ENCODE measurements around the gene ANO4. TPM values are rescaled to one million over a fixed set of nuclear protein-coding genes. Genes with fewer than 3 reads are reported as not detected.

Gene ANO4
- total RNA-seq, 1 donor from 2014 or later = not detected

- Mint-ChIP-seq H3K27ac (no peak overlapping the region), H3K27me3 (ENCODE audit: insufficient read depth) (no peaks in the 10 kb centered on the region), H3K36me3 (ENCODE audit: low read depth) (no peaks in the 10 kb centered on the region), H3K4me1 (ENCODE audit: low read depth) (no peaks in the 10 kb centered on the region), H3K9me3 (no peaks in the 10 kb centered on the region), H3K4me3 (no peak overlapping the region)
- intact Hi-C loops (cut with micrococcal nuclease) = no loop called here
- DNase-seq (ENCODE audit: low spot score) = no peak
Measured at GRCh38 chr12:100942984-100943749, 148.6 kb downstream of the ANO4 start.

GRCh38 chr12:100951756-100952155 lies 157.2 kb downstream of the ANO4 start:
- Mint-ChIP-seq H3K4me3 (no peak overlapping the region), H3K27ac (no peak overlapping the region), H3K4me1 (ENCODE audit: low read depth) (no peaks in the 10 kb centered on the region), H3K9me3 (no peaks in the 10 kb centered on the region), H3K36me3 (ENCODE audit: low read depth) (no peaks in the 10 kb centered on the region), H3K27me3 (ENCODE audit: insufficient read depth) (peaks cover 2% of the 10 kb centered on the region)
- intact Hi-C loops (cut with micrococcal nuclease) = no loop called here
- DNase-seq (ENCODE audit: low spot score) = no peak

GRCh38 chr12:100953217-100953616 lies 158.6 kb downstream of the ANO4 start:
- no peaks in the 10 kb centered on the region for H3K36me3 Mint-ChIP-seq (ENCODE audit: low read depth)
- H3K4me3 Mint-ChIP-seq = no peak overlapping the region
- no peaks in the 10 kb centered on the region for H3K4me1 Mint-ChIP-seq (ENCODE audit: low read depth)
- no peak overlapping the region for H3K27ac Mint-ChIP-seq
- peaks cover 2% of the 10 kb centered on the region for H3K27me3 Mint-ChIP-seq (ENCODE audit: insufficient read depth)
- H3K9me3 Mint-ChIP-seq = no peaks in the 10 kb centered on the region
- intact Hi-C loops (cut with micrococcal nuclease) = no loop called here
- DNase-seq (ENCODE audit: low spot score) = no peak

GRCh38 chr12:100953677-100954076 lies 159.1 kb downstream of the ANO4 start:
- no peak overlapping the region for H3K4me3 Mint-ChIP-seq
- no peaks in the 10 kb centered on the region for H3K4me1 Mint-ChIP-seq (ENCODE audit: low read depth)
- H3K9me3 Mint-ChIP-seq = no peaks in the 10 kb centered on the region
- intact Hi-C loops (cut with micrococcal nuclease) = no loop called here
- H3K27me3 Mint-ChIP-seq (ENCODE audit: insufficient read depth) = peaks cover 2% of the 10 kb centered on the region
- H3K36me3 Mint-ChIP-seq (ENCODE audit: low read depth) = no peaks in the 10 kb centered on the region
- DNase-seq (ENCODE audit: low spot score) = no peak
- no peak overlapping the region for H3K27ac Mint-ChIP-seq

- Mint-ChIP-seq H3K27me3 (ENCODE audit: insufficient read depth) (peaks cover 2% of the 10 kb centered on the region), H3K4me1 (ENCODE audit: low read depth) (no peaks in the 10 kb centered on the region), H3K36me3 (ENCODE audit: low read depth) (no peaks in the 10 kb centered on the region), H3K27ac (no peak overlapping the region), H3K9me3 (no peaks in the 10 kb centered on the region), H3K4me3 (no peak overlapping the region)
- no peak for DNase-seq (ENCODE audit: low spot score)
- intact Hi-C loops (cut with micrococcal nuclease) = no loop called here
Measured at GRCh38 chr12:100954118-100954517, 159.5 kb downstream of the ANO4 start.

- intact Hi-C loops (cut with micrococcal nuclease) = no loop called here
- Mint-ChIP-seq H3K27ac (no peak overlapping the region), H3K36me3 (ENCODE audit: low read depth) (no peaks in the 10 kb centered on the region), H3K4me3 (no peak overlapping the region), H3K9me3 (no peaks in the 10 kb centered on the region), H3K27me3 (ENCODE audit: insufficient read depth) (no peaks in the 10 kb centered on the region), H3K4me1 (ENCODE audit: low read depth) (no peaks in the 10 kb centered on the region)
- DNase-seq (ENCODE audit: low spot score) = no peak
Measured at GRCh38 chr12:100955139-100955538, 160.6 kb downstream of the ANO4 start.

GRCh38 chr12:100956311-100956852 lies 161.8 kb downstream of the ANO4 start:
- DNase-seq (ENCODE audit: low spot score) = no peak
- no peaks in the 10 kb centered on the region for H3K4me1 Mint-ChIP-seq (ENCODE audit: low read depth)
- no peak overlapping the region for H3K27ac Mint-ChIP-seq
- no peaks in the 10 kb centered on the region for H3K27me3 Mint-ChIP-seq (ENCODE audit: insufficient read depth)
- H3K9me3 Mint-ChIP-seq = no peaks in the 10 kb centered on the region
- H3K36me3 Mint-ChIP-seq (ENCODE audit: low read depth) = no peaks in the 10 kb centered on the region
- intact Hi-C loops (cut with micrococcal nuclease) = no loop called here
- no peak overlapping the region for H3K4me3 Mint-ChIP-seq

- no peaks in the 10 kb centered on the region for H3K4me1 Mint-ChIP-seq (ENCODE audit: low read depth)
- intact Hi-C loops (cut with micrococcal nuclease) = no loop called here
Measured at GRCh38 chr12:100959481-100959880, 164.9 kb downstream of the ANO4 start.

GRCh38 chr12:100962086-100962712 lies 167.6 kb downstream of the ANO4 start:
- intact Hi-C loops (cut with micrococcal nuclease) = no loop called here
- Mint-ChIP-seq H3K36me3 (ENCODE audit: low read depth) (no peaks in the 10 kb centered on the region), H3K4me1 (ENCODE audit: low read depth) (no peaks in the 10 kb centered on the region), H3K27ac (no peak overlapping the region), H3K4me3 (no peak overlapping the region), H3K27me3 (ENCODE audit: insufficient read depth) (no peaks in the 10 kb centered on the region), H3K9me3 (no peaks in the 10 kb centered on the region)
- no peak for DNase-seq (ENCODE audit: low spot score)

More at GRCh38 chr12:100959481-100959880, 164.9 kb downstream of the ANO4 start:
- Mint-ChIP-seq H3K9me3 (no peaks in the 10 kb centered on the region), H3K27me3 (ENCODE audit: insufficient read depth) (no peaks in the 10 kb centered on the region), H3K4me3 (no peak overlapping the region), H3K27ac (no peak overlapping the region), H3K36me3 (ENCODE audit: low read depth) (no peaks in the 10 kb centered on the region)
- no peak for DNase-seq (ENCODE audit: low spot score)

GRCh38 chr12:100963381-100963780 lies 168.8 kb downstream of the ANO4 start:
- DNase-seq (ENCODE audit: low spot score) = no peak
- H3K4me3 Mint-ChIP-seq = no peak overlapping the region
- no peaks in the 10 kb centered on the region for H3K36me3 Mint-ChIP-seq (ENCODE audit: low read depth)
- H3K9me3 Mint-ChIP-seq = no peaks in the 10 kb centered on the region
- no peaks in the 10 kb centered on the region for H3K27me3 Mint-ChIP-seq (ENCODE audit: insufficient read depth)
- no peak overlapping the region for H3K27ac Mint-ChIP-seq
- no peaks in the 10 kb centered on the region for H3K4me1 Mint-ChIP-seq (ENCODE audit: low read depth)
- intact Hi-C loops (cut with micrococcal nuclease) = no loop called here

- Mint-ChIP-seq H3K27me3 (ENCODE audit: insufficient read depth) (no peaks in the 10 kb centered on the region), H3K27ac (no peak overlapping the region), H3K36me3 (ENCODE audit: low read depth) (no peaks in the 10 kb centered on the region), H3K4me1 (ENCODE audit: low read depth) (no peaks in the 10 kb centered on the region), H3K9me3 (no peaks in the 10 kb centered on the region), H3K4me3 (no peak overlapping the region)
- no peak for DNase-seq (ENCODE audit: low spot score)
- intact Hi-C loops (cut with micrococcal nuclease) = no loop called here
Measured at GRCh38 chr12:100964028-100964427, 169.5 kb downstream of the ANO4 start.

GRCh38 chr12:100967189-100967588 lies 172.6 kb downstream of the ANO4 start:
- Mint-ChIP-seq H3K27ac (no peak overlapping the region), H3K4me1 (ENCODE audit: low read depth) (no peaks in the 10 kb centered on the region), H3K27me3 (ENCODE audit: insufficient read depth) (no peaks in the 10 kb centered on the region), H3K36me3 (ENCODE audit: low read depth) (no peaks in the 10 kb centered on the region), H3K9me3 (no peaks in the 10 kb centered on the region), H3K4me3 (no peak overlapping the region)
- no peak for DNase-seq (ENCODE audit: low spot score)
- intact Hi-C loops (cut with micrococcal nuclease) = no loop called here

GRCh38 chr12:100970894-100971293 lies 176.3 kb downstream of the ANO4 start:
- Mint-ChIP-seq H3K27ac (no peak overlapping the region), H3K36me3 (ENCODE audit: low read depth) (no peaks in the 10 kb centered on the region), H3K4me3 (no peak overlapping the region), H3K4me1 (ENCODE audit: low read depth) (no peaks in the 10 kb centered on the region), H3K27me3 (ENCODE audit: insufficient read depth) (no peaks in the 10 kb centered on the region), H3K9me3 (no peaks in the 10 kb centered on the region)
- no peak for DNase-seq (ENCODE audit: low spot score)
- intact Hi-C loops (cut with micrococcal nuclease) = no loop called here

All from activated T-helper 1 cell treated with anti-CD3 and anti-CD28 coated beads, Interleukin-12 subunit alpha, Interleukin-12 subunit beta, Interleukin-2, Interleukin-4 antibody, amounts not matched to agents 30 ng/mL and 10 ng/mL and 1 ng/mL, durations not matched to agents 14 hours and 24 hours and 36 hours (primary cell).